Fibroblast of peridontal ligament (primary cell): ENCODE data around the gene CHMP4A.

Experiments used
- DNase-seq: peaks from one replicate; pipeline ENCODE4 v3.0.0-alpha.2; 2010; ENCODE audit errors: extremely low read depth

CHMP4A gene

GRCh38 chr14:24179961-24180796, 33.1 kb downstream of the CHMP4A start:
- peak; percentile 91 for DNase-seq

DNA sequence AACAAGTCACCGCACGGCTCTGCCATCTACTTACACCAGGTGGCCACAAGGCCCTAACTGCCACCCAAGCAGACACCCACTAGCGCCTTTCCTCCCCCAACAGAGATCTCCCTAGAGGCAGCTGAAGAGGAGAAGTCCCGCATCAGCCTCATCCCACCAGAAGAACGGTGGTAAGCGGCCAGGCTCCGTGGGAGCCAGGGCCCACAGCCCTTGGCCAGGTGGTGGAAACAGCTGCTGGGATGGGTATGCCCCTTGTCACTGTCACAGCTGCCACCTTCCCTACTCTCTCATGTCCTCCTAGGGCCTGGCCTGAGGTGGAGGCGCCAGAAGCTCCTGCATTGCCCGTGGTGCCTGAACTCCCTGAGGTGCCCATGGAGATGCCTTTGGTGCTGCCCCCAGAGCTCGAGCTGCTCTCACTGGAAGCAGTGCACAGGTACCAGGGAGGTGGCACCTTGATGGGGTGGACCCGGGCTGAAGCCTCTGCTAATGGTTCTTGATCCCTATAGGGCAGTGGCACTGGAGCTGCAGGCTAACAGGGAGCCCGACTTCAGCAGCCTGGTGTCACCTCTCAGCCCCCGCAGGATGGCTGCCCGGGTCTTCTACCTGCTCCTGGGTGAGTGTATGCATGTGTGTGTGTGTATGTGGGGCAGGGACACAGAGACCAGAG, 33.9 kb downstream of the CHMP4A start:
- no peak for DNase-seq

DNA sequence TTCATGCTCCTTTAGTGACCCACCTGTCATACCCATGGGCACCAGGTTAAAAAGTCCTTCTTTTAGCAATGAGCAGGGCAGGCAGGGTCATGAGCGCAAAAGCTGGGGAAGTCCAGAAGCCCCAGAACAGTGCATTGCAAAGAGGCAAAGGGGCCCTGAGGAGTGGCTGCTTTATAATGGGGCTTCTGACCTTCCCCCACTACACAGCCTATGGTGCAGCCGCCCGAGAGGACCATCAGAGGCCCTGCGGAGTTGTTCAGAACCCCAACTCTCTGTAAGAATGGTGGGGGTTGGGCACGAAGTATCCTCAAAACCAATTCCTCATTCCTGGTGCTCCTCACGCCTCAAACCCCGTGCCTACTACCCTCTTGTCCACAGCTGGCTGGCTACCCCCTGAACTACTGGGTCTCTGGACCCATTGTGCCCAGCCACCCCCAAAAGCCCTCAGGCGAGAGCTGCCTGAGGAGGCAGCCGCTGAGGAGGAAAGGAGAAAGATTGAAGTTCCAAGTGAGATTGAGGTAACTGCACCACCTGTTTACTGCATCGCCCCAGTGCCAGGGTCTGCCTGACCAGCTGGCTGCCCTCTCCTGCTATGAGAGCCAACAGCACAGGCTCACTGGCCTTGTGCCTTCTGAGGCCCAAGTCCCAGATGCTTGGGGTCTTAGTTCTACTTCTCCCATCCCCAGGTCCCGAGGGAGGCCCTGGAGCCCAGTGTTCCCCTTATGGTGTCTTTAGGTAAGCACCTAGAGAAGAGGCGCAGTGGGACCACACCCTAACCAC, 34.7 kb downstream of the CHMP4A start:
- DNase-seq = no peak

GRCh38 chr14:24177891-24178290, 35.4 kb downstream of the CHMP4A start:
- no peak for DNase-seq

- DNase-seq = no peak
Observed at GRCh38 chr14:24177041-24177825, 36.1 kb downstream of the CHMP4A start.

- DNase-seq = no peak
Observed at GRCh38 chr14:24176599-24176998, 36.7 kb downstream of the CHMP4A start.

GRCh38 chr14:24172871-24173281, 40.4 kb downstream of the CHMP4A start:
- DNase-seq = no peak

- no peak for DNase-seq
Observed at GRCh38 chr14:24172261-24172860, 40.9 kb downstream of the CHMP4A start.

DNA sequence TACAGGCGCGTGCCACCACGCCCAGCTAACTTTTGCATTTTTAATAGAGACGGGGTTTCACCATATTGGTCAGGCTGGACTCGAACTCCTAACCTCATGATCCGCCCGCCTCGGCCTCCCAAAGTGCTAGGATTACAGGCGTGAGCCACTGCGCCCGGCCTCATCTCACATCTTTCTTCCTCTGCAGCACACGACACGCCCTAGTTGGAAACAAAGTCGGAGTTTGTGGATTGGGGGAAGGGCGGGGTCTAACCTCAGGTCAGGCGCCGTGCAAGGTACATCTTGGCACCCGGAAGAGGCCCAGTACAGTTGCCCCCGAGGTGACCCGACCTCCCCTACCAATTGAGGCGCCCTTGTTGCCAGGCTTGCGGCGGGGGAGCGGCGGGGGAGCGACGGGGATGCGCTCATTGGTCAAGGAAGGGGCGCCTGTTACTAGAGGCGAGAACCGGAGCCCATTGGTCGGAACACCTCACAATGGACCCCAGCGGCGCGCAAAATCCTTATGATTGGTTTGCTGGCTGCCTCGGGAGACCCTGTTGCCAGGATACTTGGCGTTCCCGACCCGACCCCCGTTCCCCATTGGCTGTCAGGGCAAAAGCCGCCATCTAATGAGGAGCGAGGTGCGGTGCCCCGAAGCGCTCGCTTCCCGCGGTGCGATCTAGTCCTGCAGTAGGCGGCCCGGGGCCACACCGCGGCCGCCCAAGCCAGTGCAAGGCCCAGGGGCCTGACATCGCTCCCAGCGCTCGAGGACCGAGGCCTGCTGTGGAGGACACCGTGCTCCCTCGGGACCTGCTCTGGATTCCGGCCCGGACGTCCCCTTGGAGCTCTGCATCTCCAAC, 41.6 kb downstream of the CHMP4A start, which contains the start of gene REC8:
TSS of gene REC8 (plus strand) at position 659 of the 839 bp plus-strand sequence. CDS start 473 bp downstream, outside the sequence.
- DNase-seq = no peak

GRCh38 chr14:24167469-24168114, 45.7 kb downstream of the CHMP4A start:
- no peak for DNase-seq

GRCh38 chr14:24165785-24166184, 47.5 kb downstream of the CHMP4A start:
- no peak for DNase-seq

DNA sequence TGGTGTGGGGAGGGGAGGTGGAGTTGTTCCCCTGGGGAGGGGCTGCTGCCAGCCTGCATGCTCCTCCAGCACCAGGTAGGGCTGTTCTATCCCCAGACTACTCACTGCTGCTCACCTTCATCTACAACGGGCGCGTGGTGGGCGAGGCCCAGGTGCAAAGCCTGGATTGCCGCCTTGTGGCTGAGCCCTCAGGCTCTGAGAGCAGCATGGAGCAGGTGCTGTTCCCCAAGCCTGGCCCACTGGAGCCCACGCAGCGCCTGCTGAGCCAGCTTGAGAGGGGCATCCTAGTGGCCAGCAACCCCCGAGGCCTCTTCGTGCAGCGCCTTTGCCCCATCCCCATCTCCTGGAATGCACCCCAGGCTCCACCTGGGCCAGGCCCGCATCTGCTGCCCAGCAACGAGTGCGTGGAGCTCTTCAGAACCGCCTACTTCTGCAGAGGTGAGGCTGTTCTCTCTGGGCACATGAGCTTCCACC, 48.7 kb downstream of the CHMP4A start:
- no peak for DNase-seq

DNA sequence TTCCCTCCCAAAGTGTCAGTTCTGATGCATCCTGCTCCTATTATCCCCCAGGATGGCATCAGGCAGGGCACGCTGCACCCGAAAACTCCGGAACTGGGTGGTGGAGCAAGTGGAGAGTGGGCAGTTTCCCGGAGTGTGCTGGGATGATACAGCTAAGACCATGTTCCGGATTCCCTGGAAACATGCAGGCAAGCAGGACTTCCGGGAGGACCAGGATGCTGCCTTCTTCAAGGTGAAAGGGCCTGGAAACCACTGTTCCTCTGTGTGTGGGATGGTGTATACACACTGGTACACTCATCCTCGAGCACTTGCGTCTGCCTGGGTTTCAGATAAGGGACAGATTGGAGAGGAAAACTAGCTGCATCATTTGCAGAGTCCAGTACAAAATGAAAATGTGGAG, 51.2 kb downstream of the CHMP4A start:
- DNase-seq = peak; percentile 16

DNA sequence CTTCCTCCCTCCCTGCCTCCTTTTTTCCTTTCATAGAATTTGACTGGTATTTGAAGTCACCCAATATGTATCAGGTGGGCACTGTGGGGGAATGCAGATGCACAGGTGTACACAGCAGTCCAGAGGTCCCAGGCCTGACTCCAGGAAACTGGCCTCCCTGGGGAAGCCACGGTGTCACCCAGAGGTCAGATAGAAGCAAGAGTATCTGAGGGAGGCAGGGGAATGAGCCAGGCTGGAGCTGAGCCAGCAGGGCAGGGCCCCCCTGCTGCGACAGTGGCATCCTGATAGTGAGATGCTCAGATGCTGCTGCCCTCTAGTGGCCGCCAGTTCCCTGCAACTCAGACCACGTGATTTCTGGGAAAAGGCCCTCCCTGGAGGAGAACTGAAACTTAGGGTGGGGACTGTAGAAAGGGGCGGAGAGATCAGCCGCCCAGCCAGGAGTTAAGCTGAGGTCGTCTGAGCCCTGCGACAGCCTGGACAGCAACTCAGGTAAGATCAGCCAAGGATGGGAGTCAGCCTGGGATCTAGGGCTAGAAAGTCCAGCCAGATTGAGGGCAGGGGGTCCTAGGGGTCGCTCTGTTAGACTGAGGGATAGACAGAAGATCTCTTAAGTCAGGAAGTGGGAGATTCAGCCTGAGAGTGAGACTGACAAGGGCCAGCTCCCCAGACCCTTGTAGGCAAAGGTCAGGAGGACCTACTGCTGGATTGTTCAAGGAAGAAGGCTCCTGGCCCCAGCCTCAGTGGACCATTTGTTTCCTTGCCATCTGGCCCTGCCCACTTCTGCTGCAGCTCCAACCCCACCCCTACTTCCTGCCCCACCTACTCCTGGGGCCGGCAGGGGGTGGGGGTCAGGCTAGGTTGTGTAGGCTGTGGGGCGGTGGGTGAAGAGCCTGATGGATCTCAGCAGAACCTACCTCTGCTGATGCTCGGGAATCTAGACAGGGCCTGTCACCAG, 52.2 kb downstream of the CHMP4A start, which contains the start of gene IRF9:
TSS of gene IRF9 (plus strand) at position 416 of the 955 bp plus-strand sequence. CDS start 880 bp downstream, outside the sequence.
- DNase-seq = peak; percentile 97

DNA sequence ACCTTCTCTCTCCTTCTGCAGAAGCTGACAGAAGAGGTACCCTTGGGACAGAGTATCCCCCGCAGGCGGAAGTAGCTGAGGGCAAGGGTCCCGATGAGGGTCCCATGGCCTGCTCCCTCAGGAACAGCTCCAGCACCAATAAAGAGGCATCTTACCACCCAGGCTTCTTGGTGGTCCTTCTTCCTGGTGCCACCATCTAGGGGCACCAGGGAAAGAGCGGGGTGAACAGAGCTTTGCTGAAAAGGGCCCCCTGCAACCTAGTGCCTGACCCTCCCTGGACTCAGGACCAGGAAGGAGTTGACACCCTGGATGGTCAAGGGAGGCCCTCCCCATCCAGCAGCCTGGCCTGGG, 52.8 kb downstream of the CHMP4A start:
- no peak for DNase-seq

DNA sequence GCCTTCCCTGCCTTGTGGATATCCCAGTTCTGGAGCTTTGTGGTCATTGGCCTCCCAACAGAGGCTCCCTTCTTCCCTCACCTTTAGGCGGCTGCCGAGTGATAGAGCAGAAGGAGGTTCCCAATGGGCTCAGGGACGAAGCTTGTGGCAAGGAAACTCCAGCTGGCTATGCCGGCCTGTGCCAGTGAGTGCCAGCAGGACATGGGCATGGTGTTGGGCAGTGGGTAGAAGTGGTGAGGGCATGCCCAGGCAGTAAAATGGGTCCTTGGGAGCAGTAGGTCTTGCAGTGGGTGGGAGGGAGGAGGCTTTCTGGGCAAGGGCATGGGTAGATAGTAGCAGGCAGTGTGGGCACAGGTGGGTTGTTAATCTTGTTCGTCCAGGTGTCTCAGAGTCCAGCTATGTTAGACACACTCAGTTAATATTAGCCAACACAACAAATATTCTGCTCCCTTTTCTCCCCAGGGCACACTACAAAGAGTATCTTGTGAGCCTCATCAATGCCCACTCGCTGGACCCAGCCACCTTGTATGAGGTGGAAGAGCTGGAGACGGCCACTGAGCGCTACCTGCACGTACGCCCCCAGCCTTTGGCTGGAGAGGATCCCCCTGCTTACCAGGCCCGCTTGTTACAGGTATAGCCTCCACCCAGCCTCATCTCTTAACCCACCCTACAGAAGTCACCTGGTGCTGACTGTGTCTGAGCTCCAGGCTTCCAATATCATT, 53.4 kb downstream of the CHMP4A start:
- DNase-seq = no peak
